ENCODE data around the gene PFDN5. TPM values are rescaled to one million over a fixed set of nuclear protein-coding genes. Genes with fewer than 3 reads are reported as not detected.
A peak's percentile ranks its signal among the peaks of the same experiment; 100 is the strongest.

PFDN5 gene
- total and polyA plus RNA-seq, 2 experiments from 2014 or later = 199 to 567 TPM

GRCh38 chr12:53251477-53252348, 43.6 kb upstream of the PFDN5 start:
- Histone ChIP-seq H3K27ac (ENCODE audit: low read depth) (peak overlapping the region; percentile 79; the same call in 1 of the 2 replicates), H3K27me3 (ENCODE audit: insufficient read depth) (no peaks in the 10 kb centered on the region), H3K4me2 (peak overlapping the region; percentile 98), H3K79me2 (replicated peaks; ENCODE audit: insufficient read depth) (peaks cover 4% of the 10 kb centered on the region; the same call in 1 of the 2 replicates), H3K9me2 (ENCODE audit: insufficient read depth) (no peaks in the 10 kb centered on the region), H3K4me3 (peak overlapping the region; percentile 94), H3F3A (replicated peaks; ENCODE audit: low read depth) (peaks cover 13% of the 10 kb centered on the region), H4K20me1 (replicated peaks; ENCODE audit: insufficient read depth) (no peaks in the 10 kb centered on the region), H3K36me3 (ENCODE audit: insufficient read depth) (no peaks in the 10 kb centered on the region), H2AFZ (peak overlapping the region; percentile 98), H3K4me1 (ENCODE audit: insufficient read depth) (peaks cover 17% of the 10 kb centered on the region)
- DNase-seq (ENCODE audit: low spot score) (peak; percentile 90), ATAC-seq (peak; percentile 87)
- TF ChIP-seq CTCF (conservative IDR thresholded peaks at IDR 0.05; ENCODE audit: low read depth in 2 of 2) = peak; percentile 47 to 78
- peak; percentile 71 for TF ChIP-seq POLR2AphosphoS5 (IDR thresholded peaks at IDR 0.05; ENCODE audit: low read depth)
- TF ChIP-seq STAT1 (IDR thresholded peaks at IDR 0.05; ENCODE audit: unreplicated experiment) = no peak
- Mint-ChIP-seq H3K36me3 (ENCODE audit: low read depth) (peaks cover 6% of the 10 kb centered on the region; the same call in 1 of the 3 replicates), H3K27ac (peak overlapping the region; percentile 95), H3K9me3 (no peaks in the 10 kb centered on the region; the same call in 2 of the 3 replicates), H3K27me3 (ENCODE audit: insufficient read depth, low read depth, poor library complexity) (peaks cover 21% of the 10 kb centered on the region), H3K4me1 (peaks cover 24% of the 10 kb centered on the region), H3K4me3 (peak overlapping the region; percentile 96)

GRCh38 chr12:53252349-53252916, 42.9 kb upstream of the PFDN5 start:
- ATAC-seq (peak; percentile 8), DNase-seq (ENCODE audit: low spot score) (no peak)
- Mint-ChIP-seq H3K9me3 (no peaks in the 10 kb centered on the region; the same call in 2 of the 3 replicates), H3K27ac (peak overlapping the region; percentile 89), H3K27me3 (ENCODE audit: insufficient read depth, low read depth, poor library complexity) (peaks cover 21% of the 10 kb centered on the region), H3K4me1 (peaks cover 20% of the 10 kb centered on the region), H3K36me3 (ENCODE audit: low read depth) (peaks cover 6% of the 10 kb centered on the region; the same call in 1 of the 3 replicates), H3K4me3 (peak overlapping the region; percentile 96)
- no peaks in the 10 kb centered on the region for H3K36me3 ChIP-seq (ENCODE audit: insufficient read depth)
- H3K27me3 ChIP-seq (ENCODE audit: insufficient read depth) = no peaks in the 10 kb centered on the region
- H3F3A ChIP-seq (replicated peaks; ENCODE audit: low read depth) = peaks cover 13% of the 10 kb centered on the region
- H3K4me1 ChIP-seq (ENCODE audit: insufficient read depth) = peaks cover 12% of the 10 kb centered on the region
- H3K79me2 ChIP-seq (replicated peaks; ENCODE audit: insufficient read depth) = peaks cover 4% of the 10 kb centered on the region; the same call in 1 of the 2 replicates
- H3K9me2 ChIP-seq (ENCODE audit: insufficient read depth) = no peaks in the 10 kb centered on the region
- H4K20me1 ChIP-seq (replicated peaks; ENCODE audit: insufficient read depth) = no peaks in the 10 kb centered on the region
- H3K27ac ChIP-seq (ENCODE audit: low read depth) = 0 out of 2 replicates have a peak overlapping the region, but pooled peaks have one; percentile 50
- peak overlapping the region; percentile 94 for H3K4me3 ChIP-seq
- peak overlapping the region; percentile 93 for H3K4me2 ChIP-seq
- H2AFZ ChIP-seq = peak overlapping the region; percentile 97
- no peak for TF ChIP-seq ZNF462 (CRISPR knock-in tag; IDR thresholded peaks at IDR 0.05)
- no peak for TF ChIP-seq POLR2AphosphoS5 (IDR thresholded peaks at IDR 0.05; ENCODE audit: low read depth)
- TF ChIP-seq EZH2 (IDR thresholded peaks at IDR 0.05; ENCODE audit: low read depth, unreplicated experiment) = no peak
- no peak for TF ChIP-seq REST (IDR thresholded peaks at IDR 0.05; ENCODE audit: unreplicated experiment)
- TF ChIP-seq ZNF331 (CRISPR knock-in tag; IDR thresholded peaks at IDR 0.05; ENCODE audit: low read depth) = no peak

Data from GM23338 (cell line).